ENCODE data around the gene UACA.

The UACA gene

DNA sequence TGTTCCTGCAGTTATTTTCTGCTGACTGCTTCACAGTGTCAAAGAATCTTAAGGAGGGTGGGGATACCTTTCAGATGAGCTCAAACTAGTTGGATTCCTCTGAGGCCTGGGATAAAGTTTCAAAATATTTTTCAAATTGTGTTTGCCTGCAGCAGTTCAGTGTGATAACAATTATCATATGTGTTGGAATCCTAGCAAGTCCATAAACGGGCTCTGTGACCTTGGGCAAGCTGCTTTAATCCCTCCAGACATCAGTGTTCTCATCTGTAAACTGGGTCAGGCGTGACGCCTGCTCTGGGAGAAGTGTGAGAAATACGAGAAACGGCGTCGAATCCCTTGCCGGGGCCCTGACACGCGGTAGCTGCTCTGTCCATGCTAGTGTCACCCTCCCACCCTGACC lies 153.5 kb downstream of the UACA start:
- H3K9me3 ChIP-seq (ENCODE audit: control insufficient read depth, low read length), result no peaks in the 10 kb centered on the region
- H3K36me3 ChIP-seq (ENCODE audit: control insufficient read depth, insufficient read depth, low read length), result no peaks in the 10 kb centered on the region
- peaks cover 10% of the 10 kb centered on the region for H3K4me1 ChIP-seq (ENCODE audit: control insufficient read depth, insufficient read depth, low read length, poor library complexity, severe bottlenecking)
- H3K4me3 ChIP-seq (ENCODE audit: extremely low read depth, insufficient read depth, low read length, poor library complexity, severe bottlenecking), result no peak overlapping the region
- no peak overlapping the region for H3K27ac ChIP-seq (ENCODE audit: low read depth, low read length, severe bottlenecking)
- 80 to 93% methylated on average over 8 to 10 of the region's 10 CpGs for WGBS, 2 experiments (ENCODE audit: insufficient coverage in 2 of 2)

- Histone ChIP-seq H3K4me3 (ENCODE audit: extremely low read depth, insufficient read depth, low read length, poor library complexity, severe bottlenecking) (no peak overlapping the region), H3K4me1 (ENCODE audit: control insufficient read depth, insufficient read depth, low read length, poor library complexity, severe bottlenecking) (peaks cover 25% of the 10 kb centered on the region), H3K9me3 (ENCODE audit: control insufficient read depth, low read length) (no peaks in the 10 kb centered on the region), H3K27ac (ENCODE audit: low read depth, low read length, severe bottlenecking) (no peak overlapping the region), H3K36me3 (ENCODE audit: control insufficient read depth, insufficient read depth, low read length) (no peaks in the 10 kb centered on the region)
- WGBS, 2 experiments (ENCODE audit: insufficient coverage in 2 of 2), result 56 to 63% methylated on average over 2 to 3 of the region's 5 CpGs
These were observed 155.2 kb downstream of the UACA start for GRCh38 chr15:70608144-70608543.

- H3K27ac ChIP-seq (ENCODE audit: low read depth, low read length, severe bottlenecking), result peak overlapping the region; percentile 46
- no peaks in the 10 kb centered on the region for H3K9me3 ChIP-seq (ENCODE audit: control insufficient read depth, low read length)
- H3K36me3 ChIP-seq (ENCODE audit: control insufficient read depth, insufficient read depth, low read length), result no peaks in the 10 kb centered on the region
- H3K4me1 ChIP-seq (ENCODE audit: control insufficient read depth, insufficient read depth, low read length, poor library complexity, severe bottlenecking), result peaks cover 25% of the 10 kb centered on the region
- no peak overlapping the region for H3K4me3 ChIP-seq (ENCODE audit: extremely low read depth, insufficient read depth, low read length, poor library complexity, severe bottlenecking)
- 78% methylated on average over 5 of the region's 7 CpGs for WGBS, 2 experiments (ENCODE audit: insufficient coverage in 2 of 2)
These were observed 157.6 kb downstream of the UACA start for GRCh38 chr15:70605606-70606410.

- H3K4me3 ChIP-seq (ENCODE audit: extremely low read depth, insufficient read depth, low read length, poor library complexity, severe bottlenecking), result no peak overlapping the region
- no peak overlapping the region for H3K27ac ChIP-seq (ENCODE audit: low read depth, low read length, severe bottlenecking)
- H3K9me3 ChIP-seq (ENCODE audit: control insufficient read depth, low read length), result peaks cover 4% of the 10 kb centered on the region
- H3K4me1 ChIP-seq (ENCODE audit: control insufficient read depth, insufficient read depth, low read length, poor library complexity, severe bottlenecking), result peaks cover 25% of the 10 kb centered on the region
- 55 to 68% methylated on average over 11 to 14 of the region's 18 CpGs for WGBS, 2 experiments (ENCODE audit: insufficient coverage in 2 of 2)
- H3K36me3 ChIP-seq (ENCODE audit: control insufficient read depth, insufficient read depth, low read length), result no peaks in the 10 kb centered on the region
These were observed 158.6 kb downstream of the UACA start for GRCh38 chr15:70604666-70605315.

Measured in mesodermal cell (in vitro differentiated cells).